DOHH2 (cell line): ENCODE data around the gene KRT85.

Experiments
- CTCF ChIP-seq: fragments of 200-600 bp; sonication (generic); IDR thresholded peaks from one replicate; pipeline ENCODE4 v1.5.1; 2014; ENCODE audit warnings: antibody characterized with exemption, mild to moderate bottlenecking, low read depth, low read length; ENCODE audit not compliant: poor library complexity, severe bottlenecking
- EZH2phosphoT487 ChIP-seq: fragments of 200-600 bp; sonication (generic); IDR thresholded peaks from 2 replicates; pipeline ENCODE4 v1.6.1; 2017; ENCODE audit warnings: borderline replicate concordance, mild to moderate bottlenecking, antibody characterized with exemption, low read length, moderate library complexity, mixed read lengths

GRCh38 chr12:52401926-52402325, 34.6 kb upstream of the KRT85 start:
- TF ChIP-seq CTCF (no peak), EZH2phosphoT487 (no peak)
